DOHH2 (cell line): ENCODE data around the gene ZNF74.

ENCODE experiments used
- EZH2phosphoT487 ChIP-seq: fragments of 200-600 bp; sonication (generic); IDR thresholded peaks from 2 replicates; pipeline ENCODE4 v1.6.1; 2017; ENCODE audit warnings: borderline replicate concordance, mild to moderate bottlenecking, antibody characterized with exemption, low read length, moderate library complexity, mixed read lengths
- TF ChIP-seq, protein P1 (sequence below): fragments of 200-600 bp; sonication (generic); IDR thresholded peaks from one replicate; pipeline ENCODE4 v1.5.1; 2014; ENCODE audit warnings: antibody characterized with exemption, mild to moderate bottlenecking, low read depth, low read length; ENCODE audit not compliant: poor library complexity, severe bottlenecking

DNA sequence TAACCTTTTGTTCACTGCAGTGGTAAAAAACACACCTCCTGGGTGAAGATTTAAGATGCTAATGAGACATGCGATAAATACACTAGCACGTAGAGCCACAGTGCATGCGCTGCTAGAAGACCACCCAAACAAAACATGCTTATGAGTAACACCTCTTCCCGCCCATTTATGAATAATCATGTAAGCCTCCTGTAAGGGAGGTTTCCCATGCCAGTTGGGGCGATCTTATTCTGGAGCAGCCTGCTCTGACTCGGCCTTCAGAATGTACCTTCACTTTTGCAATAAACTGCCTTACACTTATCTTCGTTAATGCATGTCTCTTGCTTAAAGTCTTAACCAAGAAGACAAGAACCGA lies 61.7 kb downstream of the ZNF74 start:
- TF ChIP-seq, protein P1, sequence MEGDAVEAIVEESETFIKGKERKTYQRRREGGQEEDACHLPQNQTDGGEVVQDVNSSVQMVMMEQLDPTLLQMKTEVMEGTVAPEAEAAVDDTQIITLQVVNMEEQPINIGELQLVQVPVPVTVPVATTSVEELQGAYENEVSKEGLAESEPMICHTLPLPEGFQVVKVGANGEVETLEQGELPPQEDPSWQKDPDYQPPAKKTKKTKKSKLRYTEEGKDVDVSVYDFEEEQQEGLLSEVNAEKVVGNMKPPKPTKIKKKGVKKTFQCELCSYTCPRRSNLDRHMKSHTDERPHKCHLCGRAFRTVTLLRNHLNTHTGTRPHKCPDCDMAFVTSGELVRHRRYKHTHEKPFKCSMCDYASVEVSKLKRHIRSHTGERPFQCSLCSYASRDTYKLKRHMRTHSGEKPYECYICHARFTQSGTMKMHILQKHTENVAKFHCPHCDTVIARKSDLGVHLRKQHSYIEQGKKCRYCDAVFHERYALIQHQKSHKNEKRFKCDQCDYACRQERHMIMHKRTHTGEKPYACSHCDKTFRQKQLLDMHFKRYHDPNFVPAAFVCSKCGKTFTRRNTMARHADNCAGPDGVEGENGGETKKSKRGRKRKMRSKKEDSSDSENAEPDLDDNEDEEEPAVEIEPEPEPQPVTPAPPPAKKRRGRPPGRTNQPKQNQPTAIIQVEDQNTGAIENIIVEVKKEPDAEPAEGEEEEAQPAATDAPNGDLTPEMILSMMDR: no peak
- TF ChIP-seq EZH2phosphoT487: no peak
